IMR-90 (cell line): Measurements from ENCODE around the gene ANKRD13D. TPM values are rescaled to one million over a fixed set of nuclear protein-coding genes. Genes with fewer than 3 reads are reported as not detected.

Source experiments
- ATAC-seq: fragments of 200-7000 bp; cut with Tn5 transposase; 2 replicates; pipeline ENCODE4 v1.9.1; 2020; ENCODE audit warnings: low read depth, mild to moderate bottlenecking, moderate library complexity
- BruUV-seq: library from RNA; stranded (reverse); fragments of 400-500 nt; replicated peaks from 2 replicates; lab custom pipeline; 2021; lab: Mats Ljungman, UMichigan
- CTCF ChIA-PET: fragments of 300-600 bp; formaldehyde crosslinking; extraction: SDS; loops from one replicate; lab custom pipeline; 2021; ENCODE audit warnings: antibody characterized with exemption; lab: Yijun Ruan, JAX
- POLR2A ChIA-PET: fragments of 300-600 bp; sonication (Branson Sonifier 250); formaldehyde crosslinking; loops from one replicate; lab custom pipeline; 2022; ENCODE audit warnings: antibody characterized with exemption; ENCODE audit not compliant: unreplicated experiment; lab: Charles Lee
- DNase-seq: peaks from one replicate; pipeline ENCODE4 v3.0.0; 2013
- H2AFZ ChIP-seq: replicated peaks from 2 replicates; pipeline ENCODE3; 2013; ENCODE audit warnings: low read length, mild to moderate bottlenecking; ENCODE audit not compliant: poor library complexity
- H2AK5ac ChIP-seq: 2 replicates; pipeline ENCODE4 v1.6.1; 2013; ENCODE audit warnings: low read depth, low read length, inconsistent platforms
- H2AK9ac ChIP-seq: replicated peaks from 2 replicates; pipeline ENCODE3; 2013; ENCODE audit warnings: mild to moderate bottlenecking, low read depth, low read length, moderate library complexity; ENCODE audit not compliant: poor library complexity
- H2BK120ac ChIP-seq: 2 replicates; pipeline ENCODE4 v1.6.1; 2013; ENCODE audit warnings: low read depth, low read length, inconsistent platforms
- H2BK15ac ChIP-seq: 3 replicates; pipeline ENCODE4 v1.6.1; 2013; ENCODE audit warnings: low read depth, low read length, inconsistent platforms
- H2BK20ac ChIP-seq: 2 replicates; pipeline ENCODE4 v1.6.1; 2013; ENCODE audit warnings: low read depth, mild to moderate bottlenecking, inconsistent platforms, low read length, moderate library complexity
- H2BK5ac ChIP-seq: 2 replicates; pipeline ENCODE4 v1.6.1; 2013; ENCODE audit warnings: mild to moderate bottlenecking, low read depth, low read length, inconsistent platforms; ENCODE audit not compliant: poor library complexity, severe bottlenecking
- H3K14ac ChIP-seq: replicated peaks from 2 replicates; pipeline ENCODE4 v1.6.1; 2013; ENCODE audit warnings: low read depth, low read length, inconsistent platforms
- H3K18ac ChIP-seq: 2 replicates; pipeline ENCODE4 v1.6.1; 2013; ENCODE audit warnings: low read depth, low read length, control low read depth
- H3K23ac ChIP-seq: 2 replicates; pipeline ENCODE4 v1.6.1; 2013; ENCODE audit warnings: low read depth, low read length, inconsistent platforms
- H3K27ac ChIP-seq: 2 replicates; pipeline ENCODE4 v1.5.1; 2013; ENCODE audit warnings: mild to moderate bottlenecking, control low read depth, low read length; ENCODE audit not compliant: insufficient read depth
- H3K27me3 ChIP-seq: 2 replicates; pipeline ENCODE4 v1.6.1; 2013; ENCODE audit warnings: low read length; ENCODE audit not compliant: control insufficient read depth, insufficient read depth
- H3K36me3 ChIP-seq: 2 replicates; pipeline ENCODE4 v1.6.1; 2013; ENCODE audit warnings: low read length, mixed read lengths; ENCODE audit not compliant: control insufficient read depth, insufficient read depth
- H3K4ac ChIP-seq: 2 replicates; pipeline ENCODE4 v1.6.1; 2013; ENCODE audit warnings: low read depth, low read length, inconsistent platforms
- H3K4me1 ChIP-seq: 2 replicates; pipeline ENCODE4 v1.6.1; 2013; ENCODE audit warnings: low read length, mixed read lengths; ENCODE audit not compliant: control insufficient read depth, insufficient read depth
- H3K4me2 ChIP-seq: 2 replicates; pipeline ENCODE4 v1.6.1; 2013; ENCODE audit warnings: low read depth, mild to moderate bottlenecking, control low read depth, low read length, moderate library complexity
- H3K4me3 ChIP-seq: 2 replicates; pipeline ENCODE4 v1.5.1; 2013; ENCODE audit warnings: low read depth, mild to moderate bottlenecking, control low read depth, low read length, moderate library complexity; ENCODE audit not compliant: insufficient read depth
- H3K56ac ChIP-seq: 2 replicates; pipeline ENCODE4 v1.6.1; 2013; ENCODE audit warnings: low read length, inconsistent platforms; ENCODE audit not compliant: insufficient read depth; ENCODE audit errors: extremely low read depth
- H3K79me1 ChIP-seq, 2 experiments: 2 replicates each; pipeline ENCODE4 v1.6.1; 2013; ENCODE audit warnings: low read length in 2 of 2, inconsistent platforms in 1 of 2, low read depth in 1 of 2
- H3K9ac ChIP-seq: 2 replicates; pipeline ENCODE4 v1.6.1; 2013; ENCODE audit warnings: low read depth, low read length, control low read depth
- H3K9me1 ChIP-seq: 2 replicates; pipeline ENCODE4 v1.6.1; 2013; ENCODE audit warnings: low read length, inconsistent platforms; ENCODE audit not compliant: insufficient read depth
- H3K9me3 ChIP-seq: 2 replicates; pipeline ENCODE4 v1.6.1; 2013; ENCODE audit warnings: low read length; ENCODE audit not compliant: control insufficient read depth, insufficient read depth
- H4K20me1 ChIP-seq: 2 replicates; pipeline ENCODE4 v1.6.1; 2013; ENCODE audit warnings: low read length, inconsistent platforms; ENCODE audit not compliant: insufficient read depth
- H4K5ac ChIP-seq: 2 replicates; pipeline ENCODE4 v1.6.1; 2013; ENCODE audit warnings: mild to moderate bottlenecking, low read depth, low read length, control low read depth
- H4K8ac ChIP-seq, 2 experiments: 2 replicates each; pipeline ENCODE4 v1.6.1; 2013; ENCODE audit warnings: low read depth in 2 of 2, low read length in 2 of 2, control low read depth in 1 of 2, inconsistent platforms in 1 of 2
- H4K91ac ChIP-seq: 2 replicates; pipeline ENCODE4 v1.6.1; 2013; ENCODE audit warnings: low read depth, low read length, inconsistent platforms; ENCODE audit not compliant: insufficient read depth
- BHLHE40 ChIP-seq: fragments of 150-350 bp; IDR thresholded peaks from 2 replicates; pipeline ENCODE4 v1.6.1; 2016; ENCODE audit warnings: mild to moderate bottlenecking, low read depth, low read length
- CHD1 ChIP-seq: IDR thresholded peaks from 2 replicates; pipeline ENCODE4 v1.6.1; 2012; ENCODE audit warnings: low read depth, low read length, improper control_type of control experiment
- MAZ ChIP-seq: IDR thresholded peaks from 2 replicates; pipeline ENCODE4 v1.6.1; 2012; ENCODE audit warnings: low read depth, mild to moderate bottlenecking, low read length, improper control_type of control experiment, moderate library complexity, borderline replicate concordance
- MXI1 ChIP-seq: IDR thresholded peaks from 2 replicates; pipeline ENCODE4 v1.6.1; 2012; ENCODE audit warnings: low read depth, mild to moderate bottlenecking, low read length, moderate library complexity, borderline replicate concordance
- RAD21 ChIP-seq: IDR thresholded peaks from 2 replicates; pipeline ENCODE4 v1.6.1; 2012; ENCODE audit warnings: low read length, improper control_type of control experiment
- RCOR1 ChIP-seq: IDR thresholded peaks from 2 replicates; pipeline ENCODE4 v1.6.1; 2012; ENCODE audit warnings: mild to moderate bottlenecking, low read length, improper control_type of control experiment; ENCODE audit not compliant: insufficient replicate concordance
- SMC3 ChIP-seq: fragments of 150-350 bp; IDR thresholded peaks from 2 replicates; pipeline ENCODE4 v1.6.1; 2016; ENCODE audit warnings: low read depth, mild to moderate bottlenecking, antibody characterized with exemption, low read length, moderate library complexity
- WGBS, 2 experiments: methylation state at CpG; one replicate each; pipeline versions ENCODE4 v1.1.5 to v1.1.7; 2013; ENCODE audit warnings: missing lambda C conversion rate in 2 of 2; ENCODE audit not compliant: insufficient read length in 1 of 2; ENCODE audit errors: extremely low coverage in 2 of 2; 5-methylcytosine and 5-hydroxymethylcytosine counted together
- dilution Hi-C: fragments of 300-500 bp; cut with HindIII; formaldehyde crosslinking; loops from one replicate; pipeline ENCODE4 v1.14.3; 2018; ENCODE audit warnings: low sequenced_read_pairs; ENCODE audit not compliant: unreplicated experiment
- in situ Hi-C: fragments of 300-500 bp; cut with MboI; formaldehyde crosslinking; loops from 3 replicates; pipeline ENCODE4 v1.14.3; 2019; ENCODE audit warnings: low sequenced_read_pairs, inconsistent platforms, mixed read lengths
- intact Hi-C: fragments of 100-400 bp; cut with micrococcal nuclease; formaldehyde crosslinking; loops from 2 replicates; pipeline ENCODE4 v1.10.0; 2022
- polyA plus RNA-seq, 3 experiments: library from polyadenylated mRNA; depleted of rRNA; stranded (reverse); fragments of >200 nt; gene quantifications; 2 replicates each; pipeline ENCODE4 v1.2.3, GENCODE V29; 2012; ENCODE audit warnings: low replicate concordance in 1 of 3
- total RNA-seq: library from RNA; depleted of rRNA; stranded (reverse); fragments of >200 nt; gene quantifications from 2 replicates; pipeline ENCODE4 v1.2.3, GENCODE V29; 2012

The ANKRD13D gene
- total and polyA plus RNA-seq, 2 of the 4 experiments (the other 2 are of a cell fraction), result 7.3 to 38.4 TPM

DNA sequence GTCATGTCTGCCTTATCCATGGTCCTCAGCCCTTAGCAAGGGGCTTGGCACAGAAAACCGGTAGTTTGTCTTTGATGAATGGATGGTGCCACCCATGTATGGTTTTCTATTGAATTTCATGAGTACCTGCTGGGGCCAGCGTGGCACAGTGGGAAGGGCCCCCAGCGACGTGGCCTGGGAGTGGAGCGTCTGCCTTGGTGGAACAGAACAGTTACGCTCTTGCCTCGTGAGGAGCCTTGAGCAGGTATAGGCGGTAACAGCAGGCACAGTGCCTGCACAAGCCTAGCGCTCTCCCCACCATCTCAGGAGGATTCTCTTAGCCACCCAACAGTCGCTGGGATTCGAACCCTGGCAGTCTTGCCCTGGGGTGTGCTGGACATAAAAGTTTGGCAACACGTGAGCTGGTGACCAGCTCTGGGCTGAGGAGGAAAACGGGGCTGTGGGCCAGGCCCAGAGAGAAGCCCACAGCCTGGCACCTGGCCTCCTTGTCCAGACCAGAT is 11.2 kb downstream of the ANKRD13D start:
- no peak for ATAC-seq
- no peak overlapping the region for H3K18ac ChIP-seq
- H3K27ac ChIP-seq, result no peak overlapping the region
- no peak overlapping the region for H4K5ac ChIP-seq
- peaks cover 3% of the 10 kb centered on the region for H3K9me1 ChIP-seq
- intact Hi-C loops, result no loop called here
- no peak overlapping the region for H3K56ac ChIP-seq
- H3K79me1 ChIP-seq, result peaks cover 6 to 48% of the 10 kb centered on the region in 2 experiments
- no peak overlapping the region for H3K4me2 ChIP-seq
- H2BK15ac ChIP-seq, result no peak overlapping the region
- H2AK9ac ChIP-seq, result peak overlapping the region; percentile 42
- no peak overlapping the region for H3K9ac ChIP-seq
- DNase-seq, result no peak
- POLR2A ChIA-PET, result no interaction called here
- H2BK5ac ChIP-seq, result no peak overlapping the region
- peaks cover 18% of the 10 kb centered on the region for H3K4me1 ChIP-seq
- no peak overlapping the region for H3K23ac ChIP-seq
- no peak overlapping the region for H3K4ac ChIP-seq
- peaks cover 39% of the 10 kb centered on the region for H3K36me3 ChIP-seq
- H2BK20ac ChIP-seq, result no peak overlapping the region
- peaks cover under 1% of the 10 kb centered on the region; the same call in 1 of the 2 replicates for H3K9me3 ChIP-seq
- H3K27me3 ChIP-seq, result no peaks in the 10 kb centered on the region
- H3K4me3 ChIP-seq, result no peak overlapping the region
- CTCF ChIA-PET, result no interaction called here
- no TSS peak for BruUV-seq
- H2AFZ ChIP-seq, result no peak overlapping the region
- H4K20me1 ChIP-seq, result peaks cover 4% of the 10 kb centered on the region
- no peak overlapping the region for H2AK5ac ChIP-seq
- no peak overlapping the region for H4K8ac ChIP-seq
- in situ Hi-C loops, result no loop called here
- no peak overlapping the region for H2BK120ac ChIP-seq
- dilution Hi-C loops, result no loop called here
- no peak overlapping the region for H4K91ac ChIP-seq
- TF ChIP-seq MAZ (no peak), BHLHE40 (no peak), RCOR1 (no peak), CHD1 (no peak), SMC3 (no peak), MXI1 (no peak), RAD21 (no peak)
- H3K14ac ChIP-seq, result no peak overlapping the region
- WGBS, 2 experiments, result 97% methylated on average over 5 of the region's 13 CpGs; no CpG with 5 or more reads in 1 of the 2 experiments
